Activated naive CD4-positive, alpha-beta T cell treated with anti-CD3 and anti-CD28 coated beads, Interleukin-2, amount 50 U/mL, for 24 hours (primary cell): ENCODE results near the gene RTN4.

ENCODE experiments used
- H3K27ac Mint-ChIP-seq: one replicate; pipeline ENCODE4 v1.8.0; 2021; ENCODE audit warnings: mild to moderate bottlenecking, mixed read lengths
- H3K27me3 Mint-ChIP-seq: one replicate; pipeline ENCODE4 v1.8.0; 2021; ENCODE audit warnings: mixed read lengths
- H3K36me3 Mint-ChIP-seq: one replicate; pipeline ENCODE4 v1.8.0; 2021; ENCODE audit warnings: mixed read lengths
- H3K4me1 Mint-ChIP-seq: one replicate; pipeline ENCODE4 v1.8.0; 2021; ENCODE audit warnings: mixed read lengths
- H3K4me3 Mint-ChIP-seq: one replicate; pipeline ENCODE4 v1.8.0; 2021; ENCODE audit warnings: mild to moderate bottlenecking, mixed read lengths
- H3K9me3 Mint-ChIP-seq: one replicate; pipeline ENCODE4 v1.8.0; 2021; ENCODE audit warnings: mixed read lengths

Gene RTN4

DNA sequence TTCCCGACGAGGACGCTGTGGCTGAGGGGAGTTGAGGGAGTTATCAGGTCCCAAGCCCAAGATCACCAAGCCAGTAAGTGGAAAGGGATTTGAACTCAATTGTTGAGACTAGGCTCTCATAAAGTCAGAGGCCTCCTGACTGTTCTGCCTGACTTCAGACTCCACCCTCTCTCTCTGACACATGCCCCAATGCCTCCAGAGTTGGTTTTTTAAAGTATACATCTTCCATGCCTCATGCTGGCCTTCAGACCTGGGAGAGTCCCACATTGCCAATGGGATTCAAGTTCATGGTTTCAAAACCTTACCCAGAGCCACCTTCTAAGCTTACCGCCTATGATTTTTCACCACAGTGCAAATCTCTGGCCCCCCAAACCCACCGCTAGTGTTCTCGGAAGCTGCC, 100.8 kb downstream of the RTN4 start:
- H3K27me3 Mint-ChIP-seq = no peaks in the 10 kb centered on the region
- no peak overlapping the region for H3K27ac Mint-ChIP-seq
- peaks cover 10% of the 10 kb centered on the region for H3K4me1 Mint-ChIP-seq
- H3K9me3 Mint-ChIP-seq = no peaks in the 10 kb centered on the region
- no peak overlapping the region for H3K4me3 Mint-ChIP-seq
- H3K36me3 Mint-ChIP-seq = no peaks in the 10 kb centered on the region

GRCh38 chr2:54948120-54948519, 102.1 kb downstream of the RTN4 start:
- H3K27ac Mint-ChIP-seq = no peak overlapping the region
- peaks cover 10% of the 10 kb centered on the region for H3K4me1 Mint-ChIP-seq
- no peaks in the 10 kb centered on the region for H3K36me3 Mint-ChIP-seq
- H3K9me3 Mint-ChIP-seq = no peaks in the 10 kb centered on the region
- H3K4me3 Mint-ChIP-seq = no peak overlapping the region
- no peaks in the 10 kb centered on the region for H3K27me3 Mint-ChIP-seq

DNA sequence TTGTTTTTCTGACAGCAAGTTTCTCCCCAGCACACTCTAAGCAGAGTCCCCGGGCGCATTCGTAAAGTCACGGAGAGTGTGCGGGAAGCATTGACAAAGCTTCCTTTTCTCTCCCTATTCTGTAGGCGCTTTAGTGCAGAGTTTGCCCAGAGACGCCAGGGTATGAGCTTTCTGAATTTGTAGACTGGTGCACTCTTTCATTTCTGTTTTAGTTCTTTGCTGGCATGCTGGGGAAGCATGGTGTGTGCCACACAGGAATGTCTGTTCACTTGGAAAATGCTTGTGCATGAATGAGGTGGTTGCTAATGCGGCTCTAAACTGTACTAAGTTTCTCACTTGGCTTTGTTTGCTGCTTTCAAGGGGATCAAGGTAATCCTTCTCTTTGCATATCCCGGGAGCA, 102.6 kb downstream of the RTN4 start:
- Mint-ChIP-seq H3K4me1 (peaks cover 10% of the 10 kb centered on the region), H3K36me3 (no peaks in the 10 kb centered on the region), H3K27me3 (no peaks in the 10 kb centered on the region), H3K27ac (no peak overlapping the region), H3K4me3 (no peak overlapping the region), H3K9me3 (no peaks in the 10 kb centered on the region)

- Mint-ChIP-seq H3K27me3 (no peaks in the 10 kb centered on the region), H3K4me3 (no peak overlapping the region), H3K9me3 (no peaks in the 10 kb centered on the region), H3K36me3 (no peaks in the 10 kb centered on the region), H3K27ac (no peak overlapping the region), H3K4me1 (peaks cover 10% of the 10 kb centered on the region)
Observed at GRCh38 chr2:54947136-54947535, 103.1 kb downstream of the RTN4 start.

DNA sequence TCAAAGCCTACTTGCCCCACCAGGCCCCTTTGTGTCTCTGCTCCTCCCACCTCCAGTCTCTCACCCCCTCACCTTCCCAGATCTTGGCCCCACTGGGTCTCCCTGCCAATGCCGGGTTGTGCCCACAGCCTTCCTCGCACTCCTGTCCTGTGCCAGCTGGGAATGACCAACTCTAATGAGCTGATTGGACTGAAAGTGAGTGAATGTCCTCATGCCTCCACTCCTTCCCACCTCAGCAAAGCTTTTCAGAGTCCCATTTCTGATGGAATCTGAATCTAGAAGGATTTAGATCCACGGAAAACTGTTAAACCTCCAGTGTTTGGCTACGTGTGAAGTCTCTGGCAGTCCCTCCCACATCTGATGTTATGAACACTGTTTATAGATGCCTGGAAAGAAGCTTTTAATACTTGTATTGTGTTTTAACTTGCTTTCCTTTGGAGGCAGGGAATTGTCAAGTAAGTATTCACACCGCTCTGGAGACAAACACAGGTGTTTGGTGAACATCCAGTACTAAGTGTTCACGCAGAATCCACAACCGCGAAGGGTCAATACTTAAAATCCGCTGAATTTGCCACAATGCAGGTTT, 103.9 kb downstream of the RTN4 start:
- H3K4me3 Mint-ChIP-seq = no peak overlapping the region
- H3K27me3 Mint-ChIP-seq = no peaks in the 10 kb centered on the region
- peak overlapping the region; percentile 44 for H3K27ac Mint-ChIP-seq
- H3K36me3 Mint-ChIP-seq = no peaks in the 10 kb centered on the region
- H3K4me1 Mint-ChIP-seq = peaks cover 10% of the 10 kb centered on the region
- H3K9me3 Mint-ChIP-seq = no peaks in the 10 kb centered on the region

DNA sequence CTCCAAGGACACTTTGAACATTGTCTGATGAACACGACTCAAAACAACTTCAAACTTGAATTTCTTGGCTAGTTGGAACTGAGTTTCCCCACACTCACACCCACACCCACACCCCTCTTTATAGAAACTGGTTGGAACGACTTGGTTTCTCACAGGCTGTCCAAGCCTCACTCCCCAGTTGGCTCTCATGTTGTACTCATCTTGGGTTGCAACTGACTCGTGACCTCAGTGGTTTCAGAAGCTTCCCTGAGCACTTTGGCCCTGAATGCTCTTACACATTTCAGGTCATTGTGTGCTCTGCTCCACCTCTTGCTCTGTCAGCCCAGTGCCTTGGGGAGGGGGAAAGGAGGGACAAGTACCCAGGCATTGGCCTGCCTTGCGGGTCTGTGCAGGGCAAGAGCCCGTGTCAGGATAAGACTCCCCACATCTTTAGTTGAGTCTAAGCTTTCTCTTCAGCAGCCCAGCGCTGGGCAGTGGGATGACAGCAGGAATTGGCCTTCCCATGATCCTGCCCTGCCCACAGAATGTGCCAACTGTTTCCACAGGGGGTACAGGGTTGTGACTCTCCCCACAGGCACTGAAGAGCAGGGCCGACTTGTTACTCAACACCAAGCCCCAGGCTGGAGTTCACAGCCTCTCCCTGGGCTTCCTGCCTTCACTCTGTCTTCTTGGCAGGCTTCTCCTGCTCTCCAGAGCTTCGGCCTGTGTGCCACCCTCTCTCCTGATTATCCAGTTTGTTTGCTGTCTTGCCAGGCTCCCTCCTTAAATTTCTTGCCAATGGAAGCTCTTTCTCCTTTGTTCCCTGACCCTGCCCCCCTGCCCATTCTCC, 104.6 kb downstream of the RTN4 start:
- Mint-ChIP-seq H3K27me3 (no peaks in the 10 kb centered on the region), H3K4me3 (no peak overlapping the region), H3K4me1 (peaks cover 10% of the 10 kb centered on the region), H3K27ac (peak overlapping the region; percentile 85), H3K9me3 (no peaks in the 10 kb centered on the region), H3K36me3 (no peaks in the 10 kb centered on the region)

DNA sequence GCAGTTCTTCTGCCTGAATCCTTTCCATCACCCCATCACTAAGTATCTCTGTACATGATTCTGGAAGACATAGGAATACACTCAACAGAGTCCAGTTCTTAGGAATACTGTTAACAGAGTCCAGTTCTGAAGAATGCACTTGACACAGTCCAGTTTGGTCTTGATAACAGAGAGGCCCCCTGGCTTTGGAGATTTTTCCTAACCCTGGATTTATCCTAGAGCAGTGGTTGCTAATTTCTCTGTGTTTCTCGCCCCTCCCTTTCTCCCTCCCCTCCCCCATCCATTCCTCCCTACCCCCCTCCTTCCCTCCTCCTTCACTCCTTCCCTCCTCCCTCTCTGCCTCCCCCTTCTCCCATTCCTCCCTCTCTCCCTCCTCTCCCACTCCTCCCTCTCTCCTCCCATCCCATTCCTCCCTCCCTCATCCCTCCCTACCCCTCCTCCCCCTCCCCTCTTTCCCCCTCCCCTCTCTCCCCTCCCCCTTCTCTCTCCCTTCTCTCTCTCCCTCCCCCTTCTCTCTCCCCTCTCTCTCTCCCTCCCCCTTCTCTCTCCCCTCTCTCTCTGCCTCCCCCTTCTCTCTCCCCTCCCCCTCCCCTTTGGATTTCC, 105.4 kb downstream of the RTN4 start:
- no peaks in the 10 kb centered on the region for H3K36me3 Mint-ChIP-seq
- H3K4me1 Mint-ChIP-seq = peaks cover 10% of the 10 kb centered on the region
- H3K4me3 Mint-ChIP-seq = no peak overlapping the region
- no peak overlapping the region for H3K27ac Mint-ChIP-seq
- H3K27me3 Mint-ChIP-seq = no peaks in the 10 kb centered on the region
- H3K9me3 Mint-ChIP-seq = no peaks in the 10 kb centered on the region

- Mint-ChIP-seq H3K4me3 (no peak overlapping the region), H3K9me3 (no peaks in the 10 kb centered on the region), H3K27me3 (no peaks in the 10 kb centered on the region), H3K4me1 (peaks cover 10% of the 10 kb centered on the region), H3K36me3 (peaks cover 4% of the 10 kb centered on the region), H3K27ac (no peak overlapping the region)
Observed at GRCh38 chr2:54942373-54942772, 107.9 kb downstream of the RTN4 start.

GRCh38 chr2:54941248-54941984, 108.8 kb downstream of the RTN4 start:
- H3K9me3 Mint-ChIP-seq = no peaks in the 10 kb centered on the region
- H3K27ac Mint-ChIP-seq = no peak overlapping the region
- H3K4me3 Mint-ChIP-seq = no peak overlapping the region
- peaks cover 4% of the 10 kb centered on the region for H3K36me3 Mint-ChIP-seq
- H3K27me3 Mint-ChIP-seq = no peaks in the 10 kb centered on the region
- peaks cover 10% of the 10 kb centered on the region for H3K4me1 Mint-ChIP-seq

DNA sequence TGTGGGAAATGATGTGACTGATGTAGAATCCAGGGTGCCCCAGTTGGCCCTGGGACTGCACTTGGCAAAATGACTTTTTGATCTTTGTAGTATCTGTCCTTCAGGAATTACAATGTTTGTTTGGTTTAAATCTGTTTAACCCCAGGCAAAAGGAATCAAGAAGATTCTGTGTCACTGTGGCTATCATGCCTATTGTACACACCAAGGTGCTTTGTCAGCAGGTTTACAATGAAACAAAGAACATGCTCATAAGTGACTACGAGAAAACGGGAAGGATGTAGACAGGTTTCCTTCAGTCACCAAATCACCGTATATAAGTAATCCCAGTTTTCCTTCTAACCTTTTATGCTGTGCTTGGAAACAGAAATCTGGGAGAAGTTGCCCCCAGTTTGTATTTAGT, 109.5 kb downstream of the RTN4 start:
- Mint-ChIP-seq H3K4me3 (no peak overlapping the region), H3K36me3 (peaks cover 4% of the 10 kb centered on the region), H3K27ac (no peak overlapping the region), H3K4me1 (peaks cover 4% of the 10 kb centered on the region), H3K27me3 (no peaks in the 10 kb centered on the region), H3K9me3 (no peaks in the 10 kb centered on the region)

- Mint-ChIP-seq H3K9me3 (no peaks in the 10 kb centered on the region), H3K27ac (no peak overlapping the region), H3K36me3 (peaks cover 4% of the 10 kb centered on the region), H3K4me1 (no peaks in the 10 kb centered on the region), H3K4me3 (no peak overlapping the region), H3K27me3 (no peaks in the 10 kb centered on the region)
Observed at GRCh38 chr2:54939446-54940118, 110.7 kb downstream of the RTN4 start.

DNA sequence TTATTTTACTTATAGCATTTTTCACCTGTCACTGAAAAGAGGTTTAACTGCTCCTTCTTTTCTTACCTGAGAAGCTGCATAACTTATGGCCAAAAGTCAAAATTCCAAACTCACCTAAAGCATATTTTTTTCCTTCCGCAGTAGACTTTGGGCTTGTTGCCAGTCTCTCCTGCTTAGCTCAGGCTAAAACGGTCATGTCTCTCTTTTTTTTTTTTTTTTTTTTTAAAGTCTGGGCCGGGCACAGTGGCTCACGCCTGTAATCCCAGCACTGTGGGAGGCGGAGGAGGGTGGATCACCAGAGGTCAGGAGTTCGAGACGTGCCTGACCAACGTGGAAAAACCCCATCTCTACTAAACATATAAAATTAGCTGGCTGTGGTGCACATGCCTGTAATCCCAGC, 113.5 kb downstream of the RTN4 start:
- Mint-ChIP-seq H3K4me3 (no peak overlapping the region), H3K9me3 (no peaks in the 10 kb centered on the region), H3K27ac (no peak overlapping the region), H3K27me3 (no peaks in the 10 kb centered on the region), H3K36me3 (peaks cover 4% of the 10 kb centered on the region), H3K4me1 (no peaks in the 10 kb centered on the region)

DNA sequence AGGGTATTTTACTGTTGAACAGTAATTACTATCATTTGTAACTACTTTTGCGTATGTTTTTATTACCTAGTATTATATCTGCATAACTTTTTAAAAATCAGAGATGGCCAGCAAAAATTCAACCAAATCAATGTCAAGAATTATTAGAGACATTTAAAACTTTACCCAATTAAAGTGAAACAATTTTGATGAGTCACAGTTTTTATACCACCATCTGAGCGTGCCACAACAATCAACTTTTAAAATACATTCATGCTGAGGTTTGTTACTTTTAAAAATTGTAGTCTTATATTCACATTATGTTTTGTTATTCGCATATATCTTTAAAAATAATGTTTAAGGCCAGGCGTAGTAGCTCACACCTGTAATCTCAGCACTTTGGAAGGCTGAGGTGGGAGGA, 114.9 kb downstream of the RTN4 start:
- no peak overlapping the region for H3K4me3 Mint-ChIP-seq
- no peak overlapping the region for H3K27ac Mint-ChIP-seq
- H3K36me3 Mint-ChIP-seq = peaks cover 4% of the 10 kb centered on the region
- H3K9me3 Mint-ChIP-seq = no peaks in the 10 kb centered on the region
- H3K27me3 Mint-ChIP-seq = no peaks in the 10 kb centered on the region
- no peaks in the 10 kb centered on the region for H3K4me1 Mint-ChIP-seq

- Mint-ChIP-seq H3K4me1 (no peaks in the 10 kb centered on the region), H3K36me3 (no peaks in the 10 kb centered on the region), H3K9me3 (no peaks in the 10 kb centered on the region), H3K27ac (no peak overlapping the region), H3K4me3 (no peak overlapping the region), H3K27me3 (no peaks in the 10 kb centered on the region)
Observed at GRCh38 chr2:54931473-54931872, 118.8 kb downstream of the RTN4 start.

DNA sequence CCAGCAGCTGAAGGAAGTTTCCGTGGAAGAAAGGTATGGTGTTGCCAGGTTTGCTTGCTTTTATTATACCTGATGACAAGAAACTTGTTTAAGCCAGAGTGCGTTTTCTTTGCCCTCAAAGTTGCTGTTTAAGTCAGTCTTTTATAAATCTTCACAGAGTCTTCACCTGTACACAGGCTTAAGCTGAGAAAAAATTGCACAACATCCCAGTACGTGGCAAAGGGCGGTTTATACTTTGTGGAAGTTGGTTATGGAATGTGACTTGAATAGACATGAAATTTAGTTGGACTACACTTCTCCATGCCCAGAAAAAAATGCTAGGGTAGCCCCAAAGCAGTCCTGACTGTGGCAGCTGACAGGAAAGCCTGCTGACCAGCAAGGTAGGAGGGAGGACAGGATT, 121.5 kb downstream of the RTN4 start:
- H3K27ac Mint-ChIP-seq = no peak overlapping the region
- H3K27me3 Mint-ChIP-seq = peaks cover 2% of the 10 kb centered on the region
- no peaks in the 10 kb centered on the region for H3K9me3 Mint-ChIP-seq
- H3K36me3 Mint-ChIP-seq = no peaks in the 10 kb centered on the region
- H3K4me1 Mint-ChIP-seq = no peaks in the 10 kb centered on the region
- no peak overlapping the region for H3K4me3 Mint-ChIP-seq
